K562 (cell line): ENCODE results near the gene POU4F3. TPM values are rescaled to one million over a fixed set of nuclear protein-coding genes. Genes with fewer than 3 reads are reported as not detected.

Experiments
- ATAC-seq: fragments of 200-7000 bp; cut with Tn5 transposase; 3 replicates; pipeline ENCODE4 v1.9.1; 2020; ENCODE audit warnings: moderate library complexity
- BruUV-seq: library from RNA; stranded (reverse); fragments of 400-500 nt; replicated peaks from 2 replicates; lab custom pipeline; 2021; lab: Mats Ljungman, UMichigan
- CTCF ChIA-PET: fragments of 300-600 bp; formaldehyde crosslinking; extraction: SDS; loops from one replicate; lab custom pipeline; 2021; ENCODE audit warnings: low intra/inter-chr PET ratio; lab: Yijun Ruan, JAX
- POLR2A ChIA-PET: fragments of 300-600, 350-650 bp; sonication (Branson Sonifier 250); formaldehyde crosslinking; extraction: SDS; loops from one replicate; lab custom pipeline; 2021; ENCODE audit warnings: antibody characterized with exemption, inconsistent platforms; lab: Yijun Ruan, JAX
- DNase-seq, 4 experiments: peaks; one replicate each; pipeline versions ENCODE4 v3.0.0 to v3.0.0-alpha.2; 2011 to 2018; ENCODE audit warnings: low spot score in 3 of 4, mixed read lengths in 3 of 4; ENCODE audit errors: extremely low read depth in 1 of 4
- FAIRE-seq: peaks from 2 replicates; lab custom pipeline; 2011; peaks lifted over from hg19 to GRCh38; lab: Jason Lieb, UNC
- H2AFZ ChIP-seq: 2 replicates; pipeline ENCODE4 v1.6.0; 2011; ENCODE audit warnings: low read depth, low read length, control low read depth, inconsistent platforms
- H3K27ac ChIP-seq: fragments of 200-600 bp; 3 replicates; pipeline ENCODE4 v1.8.0; 2011; ENCODE audit warnings: low read depth, mild to moderate bottlenecking, control low read depth, inconsistent platforms, low read length, moderate library complexity, mixed read lengths; ENCODE audit errors: extremely low read depth
- H3K27me3 ChIP-seq, 2 experiments: fragments of 300-600 bp in 1 of 2; 2 replicates in 1 of 2; 3 replicates in 1 of 2; pipeline versions ENCODE4 v1.6.0 to v1.8.0; 2011; ENCODE audit warnings: inconsistent platforms in 2 of 2, low read length in 2 of 2, mild to moderate bottlenecking in 1 of 2, mixed read lengths in 1 of 2, moderate library complexity in 1 of 2; ENCODE audit not compliant: control insufficient read depth in 2 of 2, insufficient read depth in 2 of 2
- H3K36me3 ChIP-seq: fragments of 300-600 bp; 3 replicates; pipeline ENCODE4 v1.8.0; 2011; ENCODE audit warnings: mild to moderate bottlenecking, low read length, inconsistent platforms; ENCODE audit not compliant: control insufficient read depth, insufficient read depth
- H3K4me1 ChIP-seq, 2 experiments: fragments of 200-600 bp in 1 of 2; replicated peaks in 1 of 2; 2 replicates in 1 of 2; 3 replicates in 1 of 2; pipeline versions ENCODE4 v1.5.1 to v1.8.0; 2011; ENCODE audit warnings: inconsistent platforms in 2 of 2, low read length in 2 of 2, mild to moderate bottlenecking in 1 of 2, mixed read lengths in 1 of 2, moderate library complexity in 1 of 2; ENCODE audit not compliant: control insufficient read depth in 2 of 2, insufficient read depth in 2 of 2
- H3K4me2 ChIP-seq: 2 replicates; pipeline ENCODE4 v1.6.1; 2011; ENCODE audit warnings: low read length, control low read depth, inconsistent platforms, mixed read lengths; ENCODE audit not compliant: insufficient read depth
- H3K4me3 ChIP-seq: fragments of 200-600 bp; sonication (generic), shearing (Covaris generic); 2 replicates; pipeline ENCODE4 v1.5.1; 2016; ENCODE audit warnings: control low read depth, inconsistent platforms
- H3K79me2 ChIP-seq: fragments of 200-600 bp; 3 replicates; pipeline ENCODE4 v1.8.0; 2011; ENCODE audit warnings: low read length, inconsistent platforms; ENCODE audit not compliant: control insufficient read depth, insufficient read depth
- H3K9ac ChIP-seq, 2 experiments: 2 replicates each; pipeline versions ENCODE4 v1.6.0 to v1.6.1; 2011; ENCODE audit warnings: low read depth in 2 of 2, low read length in 2 of 2, control low read depth in 1 of 2, inconsistent platforms in 1 of 2, mild to moderate bottlenecking in 1 of 2, mixed read lengths in 1 of 2; ENCODE audit not compliant: insufficient read depth in 1 of 2
- H3K9me1 ChIP-seq: one replicate; pipeline ENCODE4 v1.6.0; 2011; ENCODE audit warnings: inconsistent platforms, mild to moderate bottlenecking, low read length, moderate library complexity; ENCODE audit not compliant: control insufficient read depth, insufficient read depth
- H3K9me3 ChIP-seq: replicated peaks from 2 replicates; pipeline ENCODE4 v1.5.1; 2011; ENCODE audit warnings: low read depth, low read length, inconsistent platforms; ENCODE audit not compliant: control insufficient read depth, insufficient read depth
- H4K20me1 ChIP-seq: replicated peaks from 2 replicates; pipeline ENCODE4 v1.6.1; 2011; ENCODE audit warnings: low read length, inconsistent platforms, mixed read lengths; ENCODE audit not compliant: control insufficient read depth, insufficient read depth
- CSDE1 ChIP-seq, 2 experiments: fragments of 450-650 bp; IDR thresholded peaks; 2 replicates each; pipeline ENCODE4 v1.6.1; 2016; ENCODE audit warnings: mild to moderate bottlenecking in 1 of 2
- FOXP1 ChIP-seq: sonication (generic); formaldehyde crosslinking; IDR thresholded peaks from 2 replicates; pipeline ENCODE4 v1.8.0; 2022; ENCODE audit warnings: mild to moderate bottlenecking, missing genetic modification reagents
- HDAC8 ChIP-seq: fragments of 450-650 bp; IDR thresholded peaks from 2 replicates; pipeline ENCODE4 v1.6.1; 2016; ENCODE audit warnings: mild to moderate bottlenecking, missing genetic modification characterization, moderate library complexity, missing compliant biosample characterization
- HNRNPLL ChIP-seq: fragments of 200-400 bp; formaldehyde crosslinking; IDR thresholded peaks from 2 replicates; pipeline ENCODE4 v1.6.1; 2017; ENCODE audit warnings: low read length, low read depth, mild to moderate bottlenecking; ENCODE audit not compliant: poor library complexity, severe bottlenecking
- KAT8 ChIP-seq: fragments of 450-650 bp; IDR thresholded peaks from 2 replicates; pipeline ENCODE4 v1.6.1; 2016; ENCODE audit warnings: low read depth, mild to moderate bottlenecking
- KLF16 ChIP-seq: IDR thresholded peaks from 2 replicates; pipeline ENCODE4 v1.6.1; 2016; ENCODE audit warnings: antibody characterized with exemption
- LARP7 ChIP-seq: fragments of 450-650 bp; IDR thresholded peaks from 2 replicates; pipeline ENCODE4 v1.6.1; 2016
- MBD2 ChIP-seq: sonication (generic); IDR thresholded peaks from 2 replicates; pipeline ENCODE4 v1.6.1; 2016; ENCODE audit warnings: low read depth, borderline replicate concordance
- RFX1 ChIP-seq: fragments of 450-650 bp; IDR thresholded peaks from 2 replicates; pipeline ENCODE4 v1.6.1; 2016; ENCODE audit warnings: mild to moderate bottlenecking, moderate library complexity
- RREB1 ChIP-seq: fragments of 250-450 bp; sonication (Bioruptor Pico); IDR thresholded peaks from 2 replicates; pipeline ENCODE4 v1.4.0; 2020
- SAP30 ChIP-seq: fragments of 200-600 bp; sonication (generic); IDR thresholded peaks from 2 replicates; pipeline ENCODE4 v1.6.1; 2012; ENCODE audit warnings: borderline replicate concordance, low read depth, mild to moderate bottlenecking, moderate library complexity, low read length, control low read depth, inconsistent platforms; ENCODE audit not compliant: insufficient read depth, poor library complexity, severe bottlenecking
- THRAP3 ChIP-seq: fragments of 450-650 bp; IDR thresholded peaks from 2 replicates; pipeline ENCODE4 v1.6.1; 2016; ENCODE audit warnings: mild to moderate bottlenecking, inconsistent platforms, borderline replicate concordance
- YBX1 ChIP-seq: fragments of 450-650 bp; IDR thresholded peaks from 2 replicates; pipeline ENCODE4 v1.7.1; 2016; ENCODE audit warnings: mild to moderate bottlenecking
- ZNF395 ChIP-seq: fragments of 200-800 bp; sonication (Bioruptor generic); IDR thresholded peaks from 2 replicates; pipeline ENCODE4 v1.6.1; 2017; ENCODE audit warnings: missing genetic modification characterization, missing compliant biosample characterization
- WGBS: fragments of 100-300 bp; shearing (Covaris generic); methylation state at CpG from one replicate; pipeline ENCODE4 v1.1.6; 2016; ENCODE audit warnings: low coverage, mixed read lengths; ENCODE audit not compliant: insufficient coverage; ENCODE audit errors: missing lambda C conversion rate; 5-methylcytosine and 5-hydroxymethylcytosine counted together
- in situ Hi-C: fragments of 300-500 bp; cut with MboI; formaldehyde crosslinking; loops from 4 replicates; pipeline ENCODE4 v1.15.0; 2018; ENCODE audit warnings: inconsistent platforms, mixed read lengths
- intact Hi-C: fragments of 100-400 bp; cut with micrococcal nuclease; formaldehyde crosslinking; loops from 2 replicates; pipeline ENCODE4 v1.14.2; 2022
- polyA plus RNA-seq, 8 experiments: library from polyadenylated mRNA; depleted of rRNA in 4 of 8; stranded (reverse) in 5 of 8; unstranded in 3 of 8; fragments of >200 nt; fragmentation: Nextera tagmentation in 2 of 8; fragmentation: Illumina TruSeq in 1 of 8; extraction: Ambion mirVana in 2 of 8; extraction: Trizol in 1 of 8; gene quantifications; 2 replicates each; pipeline versions ENCODE4 v1.2.1 to v1.2.3, GENCODE V29; 2011 to 2014; ENCODE audit warnings: inconsistent platforms in 1 of 8, missing spikeins in 1 of 8
- total RNA-seq, 7 experiments: library from RNA; depleted of rRNA in 6 of 7; stranded (reverse); fragments of >200 nt in 6 of 7; fragmentation: Illumina TruSeq in 2 of 7; extraction: Trizol in 2 of 7; gene quantifications; 2 replicates each; pipeline versions ENCODE4 v1.2.1 to v1.2.3, GENCODE V29; 2011 to 2021; ENCODE audit warnings: low replicate concordance in 1 of 7

Gene POU4F3
- total and polyA plus RNA-seq, 9 of the 15 experiments (the other 6 are each of a cell fraction or from before 2014, with no cell fraction given): 0.04 to 0.13 (median 0.07) TPM; not detected in 6

- no peak for ATAC-seq
These were observed 6.6 kb downstream of the POU4F3 start for GRCh38 chr5:146345240-146345577.

More at GRCh38 chr5:146345240-146345577, 6.6 kb downstream of the POU4F3 start:
- H3K27me3 ChIP-seq: peaks cover 43 to 59% of the 10 kb centered on the region in 2 experiments
- no TSS peak for BruUV-seq
- H3K36me3 ChIP-seq: no peaks in the 10 kb centered on the region
- H3K27ac ChIP-seq: no peak overlapping the region
- H3K9ac ChIP-seq: no peak overlapping the region
- ChIA-PET POLR2A (no interaction called here), CTCF (no interaction called here)
- 22% methylated on average over 12 of the region's 12 CpGs for WGBS
- in situ Hi-C loops (no loop called here), intact Hi-C loops (no loop called here)
- FAIRE-seq: no peak
- H3K4me2 ChIP-seq: no peak overlapping the region
- H2AFZ ChIP-seq: no peak overlapping the region
- no peak for TF ChIP-seq RREB1 (CRISPR knock-in tag)
- TF ChIP-seq KAT8: no peak
- TF ChIP-seq SAP30: no peak
- TF ChIP-seq CSDE1 (IDR thresholded peaks at IDR 0.05): no peak
- TF ChIP-seq KLF16: no peak
- no peak for TF ChIP-seq THRAP3
- TF ChIP-seq HDAC8 (tag): no peak
- no peak for TF ChIP-seq LARP7
- no peak for TF ChIP-seq ZNF395 (CRISPR knock-in tag)
- TF ChIP-seq MBD2: no peak
- TF ChIP-seq YBX1: no peak
- TF ChIP-seq FOXP1: no peak
- no peak for TF ChIP-seq RFX1
- TF ChIP-seq HNRNPLL: no peak
- H4K20me1 ChIP-seq: no peaks in the 10 kb centered on the region; the same call in 1 of the 2 replicates
- peaks cover 0 to 14% of the 10 kb centered on the region in 2 experiments; a peak in 2 of 5 replicates for H3K4me1 ChIP-seq
- H3K79me2 ChIP-seq: no peaks in the 10 kb centered on the region
- H3K9me3 ChIP-seq: no peaks in the 10 kb centered on the region
- H3K4me3 ChIP-seq: no peak overlapping the region
- DNase-seq: no peak
- no peaks in the 10 kb centered on the region for H3K9me1 ChIP-seq
